IMR-90 (cell line): ENCODE data around the gene PPFIBP2. TPM values are rescaled to one million over a fixed set of nuclear protein-coding genes. Genes with fewer than 3 reads are reported as not detected.

Experiments used
- ATAC-seq: fragments of 200-7000 bp; cut with Tn5 transposase; 2 replicates; pipeline ENCODE4 v1.9.1; 2020; ENCODE audit warnings: low read depth, mild to moderate bottlenecking, moderate library complexity
- BruUV-seq: library from RNA; stranded (reverse); fragments of 400-500 nt; replicated peaks from 2 replicates; lab custom pipeline; 2021; lab: Mats Ljungman, UMichigan
- CTCF ChIA-PET: fragments of 300-600 bp; formaldehyde crosslinking; extraction: SDS; loops from one replicate; lab custom pipeline; 2021; ENCODE audit warnings: antibody characterized with exemption; lab: Yijun Ruan, JAX
- POLR2A ChIA-PET: fragments of 300-600 bp; sonication (Branson Sonifier 250); formaldehyde crosslinking; loops from one replicate; lab custom pipeline; 2022; ENCODE audit warnings: antibody characterized with exemption; ENCODE audit not compliant: unreplicated experiment; lab: Charles Lee
- DNase-seq: peaks from one replicate; pipeline ENCODE4 v3.0.0; 2013
- H2AFZ ChIP-seq: replicated peaks from 2 replicates; pipeline ENCODE3; 2013; ENCODE audit warnings: low read length, mild to moderate bottlenecking; ENCODE audit not compliant: poor library complexity
- H2AK5ac ChIP-seq: 2 replicates; pipeline ENCODE4 v1.6.1; 2013; ENCODE audit warnings: low read depth, low read length, inconsistent platforms
- H2AK9ac ChIP-seq: replicated peaks from 2 replicates; pipeline ENCODE3; 2013; ENCODE audit warnings: mild to moderate bottlenecking, low read depth, low read length, moderate library complexity; ENCODE audit not compliant: poor library complexity
- H2BK120ac ChIP-seq: 2 replicates; pipeline ENCODE4 v1.6.1; 2013; ENCODE audit warnings: low read depth, low read length, inconsistent platforms
- H2BK15ac ChIP-seq: 3 replicates; pipeline ENCODE4 v1.6.1; 2013; ENCODE audit warnings: low read depth, low read length, inconsistent platforms
- H2BK20ac ChIP-seq: 2 replicates; pipeline ENCODE4 v1.6.1; 2013; ENCODE audit warnings: low read depth, mild to moderate bottlenecking, inconsistent platforms, low read length, moderate library complexity
- H2BK5ac ChIP-seq: 2 replicates; pipeline ENCODE4 v1.6.1; 2013; ENCODE audit warnings: mild to moderate bottlenecking, low read depth, low read length, inconsistent platforms; ENCODE audit not compliant: poor library complexity, severe bottlenecking
- H3K14ac ChIP-seq: replicated peaks from 2 replicates; pipeline ENCODE4 v1.6.1; 2013; ENCODE audit warnings: low read depth, low read length, inconsistent platforms
- H3K18ac ChIP-seq: 2 replicates; pipeline ENCODE4 v1.6.1; 2013; ENCODE audit warnings: low read depth, low read length, control low read depth
- H3K23ac ChIP-seq: 2 replicates; pipeline ENCODE4 v1.6.1; 2013; ENCODE audit warnings: low read depth, low read length, inconsistent platforms
- H3K27ac ChIP-seq: 2 replicates; pipeline ENCODE4 v1.5.1; 2013; ENCODE audit warnings: mild to moderate bottlenecking, control low read depth, low read length; ENCODE audit not compliant: insufficient read depth
- H3K27me3 ChIP-seq: 2 replicates; pipeline ENCODE4 v1.6.1; 2013; ENCODE audit warnings: low read length; ENCODE audit not compliant: control insufficient read depth, insufficient read depth
- H3K36me3 ChIP-seq: 2 replicates; pipeline ENCODE4 v1.6.1; 2013; ENCODE audit warnings: low read length, mixed read lengths; ENCODE audit not compliant: control insufficient read depth, insufficient read depth
- H3K4ac ChIP-seq: 2 replicates; pipeline ENCODE4 v1.6.1; 2013; ENCODE audit warnings: low read depth, low read length, inconsistent platforms
- H3K4me1 ChIP-seq: 2 replicates; pipeline ENCODE4 v1.6.1; 2013; ENCODE audit warnings: low read length, mixed read lengths; ENCODE audit not compliant: control insufficient read depth, insufficient read depth
- H3K4me2 ChIP-seq: 2 replicates; pipeline ENCODE4 v1.6.1; 2013; ENCODE audit warnings: low read depth, mild to moderate bottlenecking, control low read depth, low read length, moderate library complexity
- H3K4me3 ChIP-seq: 2 replicates; pipeline ENCODE4 v1.5.1; 2013; ENCODE audit warnings: low read depth, mild to moderate bottlenecking, control low read depth, low read length, moderate library complexity; ENCODE audit not compliant: insufficient read depth
- H3K56ac ChIP-seq: 2 replicates; pipeline ENCODE4 v1.6.1; 2013; ENCODE audit warnings: low read length, inconsistent platforms; ENCODE audit not compliant: insufficient read depth; ENCODE audit errors: extremely low read depth
- H3K79me1 ChIP-seq, 2 experiments: 2 replicates each; pipeline ENCODE4 v1.6.1; 2013; ENCODE audit warnings: low read length in 2 of 2, inconsistent platforms in 1 of 2, low read depth in 1 of 2
- H3K9ac ChIP-seq: 2 replicates; pipeline ENCODE4 v1.6.1; 2013; ENCODE audit warnings: low read depth, low read length, control low read depth
- H3K9me1 ChIP-seq: 2 replicates; pipeline ENCODE4 v1.6.1; 2013; ENCODE audit warnings: low read length, inconsistent platforms; ENCODE audit not compliant: insufficient read depth
- H3K9me3 ChIP-seq: 2 replicates; pipeline ENCODE4 v1.6.1; 2013; ENCODE audit warnings: low read length; ENCODE audit not compliant: control insufficient read depth, insufficient read depth
- H4K20me1 ChIP-seq: 2 replicates; pipeline ENCODE4 v1.6.1; 2013; ENCODE audit warnings: low read length, inconsistent platforms; ENCODE audit not compliant: insufficient read depth
- H4K5ac ChIP-seq: 2 replicates; pipeline ENCODE4 v1.6.1; 2013; ENCODE audit warnings: mild to moderate bottlenecking, low read depth, low read length, control low read depth
- H4K8ac ChIP-seq, 2 experiments: 2 replicates each; pipeline ENCODE4 v1.6.1; 2013; ENCODE audit warnings: low read depth in 2 of 2, low read length in 2 of 2, control low read depth in 1 of 2, inconsistent platforms in 1 of 2
- H4K91ac ChIP-seq: 2 replicates; pipeline ENCODE4 v1.6.1; 2013; ENCODE audit warnings: low read depth, low read length, inconsistent platforms; ENCODE audit not compliant: insufficient read depth
- RAD21 ChIP-seq: IDR thresholded peaks from 2 replicates; pipeline ENCODE4 v1.6.1; 2012; ENCODE audit warnings: low read length, improper control_type of control experiment
- WGBS, 2 experiments: methylation state at CpG; one replicate each; pipeline versions ENCODE4 v1.1.5 to v1.1.7; 2013; ENCODE audit warnings: missing lambda C conversion rate in 2 of 2; ENCODE audit not compliant: insufficient read length in 1 of 2; ENCODE audit errors: extremely low coverage in 2 of 2; 5-methylcytosine and 5-hydroxymethylcytosine counted together
- dilution Hi-C: fragments of 300-500 bp; cut with HindIII; formaldehyde crosslinking; loops from one replicate; pipeline ENCODE4 v1.14.3; 2018; ENCODE audit warnings: low sequenced_read_pairs; ENCODE audit not compliant: unreplicated experiment
- in situ Hi-C: fragments of 300-500 bp; cut with MboI; formaldehyde crosslinking; loops from 3 replicates; pipeline ENCODE4 v1.14.3; 2019; ENCODE audit warnings: low sequenced_read_pairs, inconsistent platforms, mixed read lengths
- intact Hi-C: fragments of 100-400 bp; cut with micrococcal nuclease; formaldehyde crosslinking; loops from 2 replicates; pipeline ENCODE4 v1.10.0; 2022
- polyA plus RNA-seq, 3 experiments: library from polyadenylated mRNA; depleted of rRNA; stranded (reverse); fragments of >200 nt; gene quantifications; 2 replicates each; pipeline ENCODE4 v1.2.3, GENCODE V29; 2012; ENCODE audit warnings: low replicate concordance in 1 of 3
- total RNA-seq: library from RNA; depleted of rRNA; stranded (reverse); fragments of >200 nt; gene quantifications from 2 replicates; pipeline ENCODE4 v1.2.3, GENCODE V29; 2012

Gene PPFIBP2
- total and polyA plus RNA-seq, 2 of the 4 experiments (the other 2 are of a cell fraction), result 6.0 to 11.8 TPM

- no peak for DNase-seq
- Histone ChIP-seq H3K4me3 (no peak overlapping the region), H3K23ac (no peak overlapping the region), H4K91ac (no peak overlapping the region), H3K56ac (no peak overlapping the region), H2BK120ac (no peak overlapping the region), H3K9ac (no peak overlapping the region), H3K18ac (no peak overlapping the region), H4K20me1 (no peaks in the 10 kb centered on the region), H3K27me3 (peaks cover 2% of the 10 kb centered on the region; the same call in 1 of the 2 replicates), H4K8ac (no peak overlapping the region), H2BK20ac (no peak overlapping the region), H2BK5ac (no peak overlapping the region), H3K36me3 (no peaks in the 10 kb centered on the region), H3K4ac (no peak overlapping the region), H2AK9ac (no peak overlapping the region), H3K79me1 (no peaks in the 10 kb centered on the region), H3K4me2 (no peak overlapping the region), H4K5ac (no peak overlapping the region), H2AFZ (no peak overlapping the region), H3K9me3 (no peaks in the 10 kb centered on the region), H3K27ac (no peak overlapping the region), H3K14ac (no peak overlapping the region), H3K4me1 (no peaks in the 10 kb centered on the region), H2AK5ac (no peak overlapping the region), H3K9me1 (no peaks in the 10 kb centered on the region; the same call in 1 of the 2 replicates), H2BK15ac (no peak overlapping the region)
- dilution Hi-C loops, result no loop called here
- POLR2A ChIA-PET, result no interaction called here
- CTCF ChIA-PET, result no interaction called here
- TF ChIP-seq RAD21, result no peak
- WGBS, 2 experiments, result no CpG with 5 or more reads among the region's 2 CpGs
- BruUV-seq, result no TSS peak
- intact Hi-C loops, result no loop called here
- in situ Hi-C loops, result no loop called here
- no peak for ATAC-seq
These were observed 108.9 kb downstream of the PPFIBP2 start for GRCh38 chr11:7622721-7623120.
